Psoas muscle (tissue), 8 donors: Measurements from ENCODE around the gene TMEM63A. TPM values are rescaled to one million over a fixed set of nuclear protein-coding genes. Genes with fewer than 3 reads are reported as not detected.
A peak's percentile ranks its signal among the peaks of the same experiment; 100 is the strongest.

ENCODE experiments used
- ATAC-seq, 4 donors: fragments of 200-7000 bp; cut with Tn5 transposase; one replicate each; pipeline ENCODE4 v1.9.1; 2020; ENCODE audit warnings: moderate library complexity in 3 of 4, mild to moderate bottlenecking in 2 of 4
- DNase-seq, 2 donors: peaks; one replicate each; pipeline ENCODE4 v3.0.0-alpha.2; 2020
- H3K27ac ChIP-seq: fragments of 200-600 bp; one replicate; pipeline ENCODE4 v1.8.0; 2022
- H3K27me3 ChIP-seq, 3 donors: fragments of 200-600 bp in 1 of 3; one replicate each; pipeline versions ENCODE4 v1.6.1 to v1.8.0; 2013 to 2022; ENCODE audit warnings: low read length in 2 of 3, mild to moderate bottlenecking in 2 of 3, moderate library complexity in 1 of 3; ENCODE audit not compliant: insufficient read depth in 3 of 3
- H3K36me3 ChIP-seq, 2 donors: fragments of 200-600 bp in 1 of 2; one replicate each; pipeline versions ENCODE4 v1.6.1 to v1.8.0; 2013 to 2022; ENCODE audit warnings: low read depth in 1 of 2, mild to moderate bottlenecking in 1 of 2, moderate library complexity in 1 of 2; ENCODE audit not compliant: insufficient read depth in 1 of 2
- H3K4me1 ChIP-seq: fragments of 200-600 bp; one replicate; pipeline ENCODE4 v1.8.0; 2022
- H3K4me3 ChIP-seq: fragments of 200-600 bp; one replicate; pipeline ENCODE4 v1.8.0; 2022; ENCODE audit warnings: mild to moderate bottlenecking
- H3K9me3 ChIP-seq: fragments of 200-600 bp; one replicate; pipeline ENCODE4 v1.8.0; 2022
- WGBS, 3 donors: extraction: QIAGEN DNeasy Blood & Tissue Kit; methylation state at CpG; one replicate each; pipeline versions ENCODE4 v1.1.6 to v1.1.7; 2013; 5-methylcytosine and 5-hydroxymethylcytosine counted together
- intact Hi-C, 2 donors: fragments of 100-400 bp; cut with DNase I; formaldehyde crosslinking; loops; one replicate each; pipeline versions ENCODE4 v1.11.0 to v1.14.2; 2022
- polyA plus RNA-seq, 3 donors: library from polyadenylated mRNA; stranded (reverse); fragments of 200-250 nt; gene quantifications; one replicate each; pipeline ENCODE4 v1.2.3, GENCODE V29; 2013
- total RNA-seq, 4 donors: library from RNA; stranded (reverse); fragmentation: NEBNext Ultra II Directional in 2 of 4; extraction: Animal tissue kit (Norgen Biotek cat#: 25700) in 2 of 4; gene quantifications; one replicate each; pipeline versions ENCODE4 v1.2.1 to v1.2.4, GENCODE V29; 2021 to 2023
- TF ChIP-seq, protein P1 (sequence below): fragments of 200-600 bp; IDR thresholded peaks from one replicate; pipeline ENCODE4 v1.8.0; 2022; ENCODE audit warnings: antibody characterized with exemption
- donor health status: healthy with polysubstance abuse.
- donor health status: DM: no; HTN: no; CAD: no; lungs with moderate emphysema.
- donor health status: Bipolar disorder and iron deficiency.
- donor health status: healthy.
- donor health status: DM: yes; HTN: yes; CAD: no.
- donor health status: DM: no; HTN: no; CAD: no.
- donor health status: DM: no; HTN: no; CAD: no.
- donor health status: DM: yes; HTN: yes; CAD: no.

Gene TMEM63A
- total and polyA plus RNA-seq, 7 donors = 7.1 to 17.9 (median 14.2) TPM

DNA sequence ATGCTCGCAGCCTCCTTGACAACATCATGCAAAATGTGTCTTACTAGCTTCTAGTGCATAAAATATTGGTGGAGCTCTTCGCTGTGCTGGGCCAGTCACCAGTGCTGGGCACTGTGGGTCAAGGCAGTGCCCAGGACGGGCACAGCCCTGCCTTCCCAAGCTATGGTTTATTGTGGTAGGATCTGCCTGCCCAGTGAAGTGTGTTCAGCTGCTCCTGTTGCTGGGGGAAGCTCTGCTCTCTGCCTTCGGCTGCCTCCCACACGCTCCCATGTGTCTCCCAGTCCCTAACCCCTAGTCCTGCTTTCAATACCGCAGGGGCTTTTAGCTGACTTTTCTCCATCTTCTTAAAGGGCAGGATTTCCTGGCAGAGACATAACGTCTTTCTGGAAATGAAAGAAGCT lies 56.6 kb downstream of the TMEM63A start:
- Histone ChIP-seq H3K4me3 (no peak overlapping the region), H3K9me3 (no peaks in the 10 kb centered on the region), H3K36me3 (peaks cover 0 to 25% of the 10 kb centered on the region in 2 donors), H3K27ac (peak overlapping the region; percentile 36), H3K4me1 (peaks cover 42% of the 10 kb centered on the region), H3K27me3 (no peaks in the 10 kb centered on the region)
- ATAC-seq (peak in 1 of 4 donors; percentile 10), DNase-seq (peak in 1 of 2 donors; percentile 35)
- 68 to 73% (median 70%) methylated on average over 7 of the region's 7 CpGs for WGBS, 3 donors
- TF ChIP-seq, protein P1, sequence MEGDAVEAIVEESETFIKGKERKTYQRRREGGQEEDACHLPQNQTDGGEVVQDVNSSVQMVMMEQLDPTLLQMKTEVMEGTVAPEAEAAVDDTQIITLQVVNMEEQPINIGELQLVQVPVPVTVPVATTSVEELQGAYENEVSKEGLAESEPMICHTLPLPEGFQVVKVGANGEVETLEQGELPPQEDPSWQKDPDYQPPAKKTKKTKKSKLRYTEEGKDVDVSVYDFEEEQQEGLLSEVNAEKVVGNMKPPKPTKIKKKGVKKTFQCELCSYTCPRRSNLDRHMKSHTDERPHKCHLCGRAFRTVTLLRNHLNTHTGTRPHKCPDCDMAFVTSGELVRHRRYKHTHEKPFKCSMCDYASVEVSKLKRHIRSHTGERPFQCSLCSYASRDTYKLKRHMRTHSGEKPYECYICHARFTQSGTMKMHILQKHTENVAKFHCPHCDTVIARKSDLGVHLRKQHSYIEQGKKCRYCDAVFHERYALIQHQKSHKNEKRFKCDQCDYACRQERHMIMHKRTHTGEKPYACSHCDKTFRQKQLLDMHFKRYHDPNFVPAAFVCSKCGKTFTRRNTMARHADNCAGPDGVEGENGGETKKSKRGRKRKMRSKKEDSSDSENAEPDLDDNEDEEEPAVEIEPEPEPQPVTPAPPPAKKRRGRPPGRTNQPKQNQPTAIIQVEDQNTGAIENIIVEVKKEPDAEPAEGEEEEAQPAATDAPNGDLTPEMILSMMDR = no peak
- intact Hi-C loops = no loop called here

DNA sequence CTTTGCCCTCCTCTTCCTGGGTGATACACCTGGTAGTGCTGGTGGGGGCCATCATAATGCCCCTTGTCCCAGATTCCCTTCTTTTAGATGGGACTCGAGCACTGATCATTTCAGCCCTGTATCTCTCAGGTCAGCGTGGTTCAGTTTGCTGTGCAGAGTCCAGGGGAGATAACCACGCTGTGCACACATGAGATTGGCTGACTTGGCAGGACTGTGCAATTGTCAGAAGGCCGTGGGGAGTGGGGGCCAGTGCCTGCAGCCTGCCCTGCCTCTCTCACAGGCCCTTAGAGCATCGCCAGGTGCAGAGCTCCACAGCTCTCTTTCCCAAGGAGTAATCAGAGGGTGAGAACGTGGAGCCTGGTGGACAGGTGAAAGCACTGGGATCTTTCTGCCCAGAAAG lies 57.1 kb downstream of the TMEM63A start:
- 65 to 79% (median 66%) methylated on average over 6 of the region's 6 CpGs for WGBS, 3 donors
- H3K27me3 ChIP-seq = no peaks in the 10 kb centered on the region
- TF ChIP-seq, protein P1 = no peak
- no peak overlapping the region for H3K27ac ChIP-seq
- no peaks in the 10 kb centered on the region for H3K9me3 ChIP-seq
- intact Hi-C loops = no loop called here
- H3K36me3 ChIP-seq = peaks cover 0 to 20% of the 10 kb centered on the region in 2 donors
- DNase-seq (peak in 1 of 2 donors; percentile 36), ATAC-seq (no peak)
- peaks cover 42% of the 10 kb centered on the region for H3K4me1 ChIP-seq
- H3K4me3 ChIP-seq = no peak overlapping the region

DNA sequence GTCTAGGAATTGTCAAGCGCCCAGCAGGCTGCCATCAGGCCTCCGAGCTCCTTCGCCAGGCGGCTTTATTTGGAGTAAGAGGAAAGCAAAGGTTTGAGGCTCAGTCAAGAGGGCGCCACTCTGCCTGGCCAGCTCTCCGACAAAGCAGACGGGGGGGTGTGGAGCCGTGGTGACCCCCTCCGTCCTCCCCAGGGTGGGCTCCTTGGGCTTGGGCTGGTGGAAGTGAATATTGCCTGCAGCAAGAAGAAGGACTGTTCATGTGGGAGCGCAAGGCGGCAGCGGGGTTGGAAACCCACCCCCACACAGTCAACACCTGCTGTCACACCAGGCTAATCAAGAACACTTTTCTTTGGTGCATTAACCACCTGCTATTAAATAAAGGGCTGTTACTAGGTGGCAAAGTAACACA lies 57.6 kb downstream of the TMEM63A start:
- WGBS, 3 donors = 76 to 86% (median 82%) methylated on average over 12 of the region's 12 CpGs
- Histone ChIP-seq H3K4me3 (no peak overlapping the region), H3K27me3 (no peaks in the 10 kb centered on the region), H3K27ac (no peak overlapping the region), H3K9me3 (no peaks in the 10 kb centered on the region), H3K4me1 (peaks cover 46% of the 10 kb centered on the region), H3K36me3 (peaks cover 0 to 14% of the 10 kb centered on the region in 2 donors)
- ATAC-seq (no peak), DNase-seq (peak in 1 of 2 donors; percentile 20)
- intact Hi-C loops = loop anchor here in 1 of 2 donors (5.0 kb wide), 1 partner anchor 53 kb away; no protein-coding TSS in a partner anchor
- TF ChIP-seq, protein P1 = no peak

DNA sequence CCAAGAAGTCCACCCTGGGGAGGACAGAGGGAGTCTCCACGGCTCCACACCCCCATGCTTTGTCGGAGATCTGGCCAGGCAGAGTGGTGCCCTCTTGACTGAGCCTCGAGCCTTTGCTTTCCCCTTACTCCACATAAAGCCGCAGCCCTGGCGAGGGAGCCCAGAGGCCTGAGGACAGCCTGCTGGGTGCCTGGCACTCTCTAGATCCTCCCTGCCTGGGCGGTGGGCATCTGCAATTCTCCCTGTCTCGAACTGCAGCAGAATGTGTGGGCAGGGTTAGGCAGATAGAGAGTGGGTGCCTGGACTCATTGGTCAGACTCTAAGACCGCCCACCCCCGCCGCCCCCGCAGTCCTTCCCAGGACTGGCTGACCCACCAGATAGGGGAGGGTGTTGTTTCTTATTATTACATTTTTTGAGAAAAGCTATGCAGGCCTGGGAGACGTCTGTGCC lies 58.3 kb downstream of the TMEM63A start:
- Histone ChIP-seq H3K4me3 (no peak overlapping the region), H3K27me3 (no peaks in the 10 kb centered on the region), H3K9me3 (no peaks in the 10 kb centered on the region), H3K4me1 (peaks cover 51% of the 10 kb centered on the region), H3K27ac (no peak overlapping the region), H3K36me3 (peaks cover 0 to 7% of the 10 kb centered on the region in 2 donors)
- TF ChIP-seq, protein P1 = no peak
- peak in 1 of 2 donors; percentile 30 for DNase-seq
- no peak for ATAC-seq
- intact Hi-C loops = loop anchor here in 1 of 2 donors (5.0 kb wide), 1 partner anchor 53 kb away; no protein-coding TSS in a partner anchor
- 78 to 86% (median 80%) methylated on average over 12 of the region's 12 CpGs for WGBS, 3 donors
